NCI-H2029 (cell line): ENCODE results near the gene OR4C12.
A peak's percentile ranks its signal among the peaks of the same experiment; 100 is the strongest.
"Not testable (repeated sequence)": the region's sequence is repeated elsewhere in the genome, so short reads cannot be mapped to it uniquely, and the experiment has no call there.

Source experiments
- DNase-seq: peaks from one replicate; lab custom pipeline; 2025; lab: John Stamatoyannopoulos, UW

Gene OR4C12

GRCh38 chr11:49982435-49982834, at the start of gene OR4C12:
Gene OR4C12, minus strand, starts transcription at chr11:49982535. Its CDS starts 34 bp downstream, at chr11:49982501.
- not testable (repeated sequence) for DNase-seq

GRCh38 chr11:50030193-50030592, 47.9 kb upstream of the OR4C12 start:
- DNase-seq: no peak

- DNase-seq: peak; percentile 87
Measured at GRCh38 chr11:49995565-49995964, 13.2 kb upstream of the OR4C12 start.

- not testable (repeated sequence) for DNase-seq
Measured at GRCh38 chr11:49973439-49973838, 8.9 kb downstream of the OR4C12 start.

- DNase-seq: no peak
Measured at GRCh38 chr11:49952091-49952490, 30.2 kb downstream of the OR4C12 start, which contains the start of gene OR4C13. Gene OR4C13, plus strand, starts transcription at chr11:49952391. Its CDS starts 32 bp downstream, at chr11:49952423.

GRCh38 chr11:49948701-49949100, 33.6 kb downstream of the OR4C12 start:
- not testable (repeated sequence) for DNase-seq
